Activated B cell treated with CpG ODN at 0.5 μM for 24 hours (primary cell): ENCODE data around the gene LRP5. TPM values are rescaled to one million over a fixed set of nuclear protein-coding genes. Genes with fewer than 3 reads are reported as not detected.

Experiments used
- ATAC-seq: fragments of 200-7000 bp; cut with Tn5 transposase; one replicate; pipeline ENCODE4 v1.10.0; 2021; ENCODE audit warnings: low read depth, mild to moderate bottlenecking, moderate library complexity
- CTCF ChIA-PET: fragments of 350-600 bp; sonication (Branson Sonifier 250); formaldehyde crosslinking; loops from one replicate; lab custom pipeline; 2021; ENCODE audit warnings: antibody characterized with exemption; lab: Charles Lee
- POLR2A ChIA-PET: fragments of 350-600 bp; sonication (Branson Sonifier 250); formaldehyde crosslinking; loops from one replicate; lab custom pipeline; 2021; ENCODE audit warnings: antibody characterized with exemption; lab: Charles Lee
- DNase-seq: peaks from one replicate; pipeline ENCODE4 v3.0.0; 2022
- H3K27ac Mint-ChIP-seq: one replicate; pipeline ENCODE4 v1.8.0; 2020; ENCODE audit warnings: mixed read lengths
- H3K27me3 Mint-ChIP-seq: one replicate; pipeline ENCODE4 v1.8.0; 2021; ENCODE audit warnings: mixed read lengths
- H3K36me3 Mint-ChIP-seq: one replicate; pipeline ENCODE4 v1.8.0; 2021; ENCODE audit warnings: low read depth, mixed read lengths
- H3K4me1 Mint-ChIP-seq: one replicate; pipeline ENCODE4 v1.8.0; 2021; ENCODE audit warnings: mixed read lengths
- H3K4me3 Mint-ChIP-seq: one replicate; pipeline ENCODE4 v1.8.0; 2020; ENCODE audit warnings: mild to moderate bottlenecking, mixed read lengths
- H3K9me3 Mint-ChIP-seq: one replicate; pipeline ENCODE4 v1.8.0; 2020; ENCODE audit warnings: mixed read lengths
- CTCF ChIP-seq: fragments of 200-600 bp; IDR thresholded peaks from one replicate; pipeline ENCODE4 v1.8.0; 2022; ENCODE audit warnings: antibody characterized with exemption, mild to moderate bottlenecking
- intact Hi-C: fragments of 100-400 bp; cut with micrococcal nuclease; formaldehyde crosslinking; loops from one replicate; pipeline ENCODE4 v1.15.1; 2024
- total RNA-seq: library from RNA; stranded (reverse); gene quantifications from 2 replicates; pipeline ENCODE4 v1.2.3, GENCODE V29; 2022

The LRP5 gene
- total RNA-seq, 1 donor from 2014 or later = 8.7 TPM

- POLR2A ChIA-PET = interaction anchor here (0.6 to 3.0 kb wide), 11 partner anchors 8 to 240 kb away, joined by 3 to 20 read pairs (median 4); no protein-coding TSS in a partner anchor
- H3K4me3 Mint-ChIP-seq = peak overlapping the region; percentile 67
Measured at GRCh38 chr11:68266121-68266891, 46.1 kb upstream of the LRP5 start.

GRCh38 chr11:68266936-68267880 lies 45.2 kb upstream of the LRP5 start:
- Mint-ChIP-seq H3K36me3 (peaks cover 80% of the 10 kb centered on the region), H3K4me3 (peak overlapping the region; percentile 67), H3K4me1 (peaks cover 75% of the 10 kb centered on the region), H3K9me3 (no peaks in the 10 kb centered on the region), H3K27me3 (no peaks in the 10 kb centered on the region), H3K27ac (peak overlapping the region; percentile 98)
- ATAC-seq (no peak), DNase-seq (no peak)
- CTCF ChIA-PET = interaction anchor here (1.1 to 3.7 kb wide), 3 partner anchors 10 to 30 kb away, joined by 3 to 53 read pairs (median 28); no protein-coding TSS in a partner anchor
- intact Hi-C loops = loop anchor here (1.0 kb wide), 1 partner anchor 7 kb away; no protein-coding TSS in a partner anchor
- POLR2A ChIA-PET = interaction anchor here (0.6 to 3.0 kb wide), 8 partner anchors 10 to 258 kb away, joined by 3 to 20 read pairs (median 4); no protein-coding TSS in a partner anchor
- no peak for TF ChIP-seq CTCF

More at GRCh38 chr11:68266121-68266891, 46.1 kb upstream of the LRP5 start:
- CTCF ChIA-PET = interaction anchor here (1.0 to 3.7 kb wide), 3 partner anchors 9 to 31 kb away, joined by 3 to 53 read pairs (median 28); no protein-coding TSS in a partner anchor
- intact Hi-C loops = loop anchor here (1.0 kb wide), 1 partner anchor 8 kb away; no protein-coding TSS in a partner anchor
- no peak for TF ChIP-seq CTCF
- Mint-ChIP-seq H3K27me3 (no peaks in the 10 kb centered on the region), H3K9me3 (no peaks in the 10 kb centered on the region), H3K36me3 (peaks cover 85% of the 10 kb centered on the region), H3K4me1 (peaks cover 74% of the 10 kb centered on the region), H3K27ac (peak overlapping the region; percentile 98)
- peak; percentile 75 for ATAC-seq
- DNase-seq = no peak

GRCh38 chr11:68267881-68268240 lies 44.5 kb upstream of the LRP5 start:
- Mint-ChIP-seq H3K27ac (peak overlapping the region; percentile 98), H3K27me3 (no peaks in the 10 kb centered on the region), H3K9me3 (no peaks in the 10 kb centered on the region), H3K36me3 (peaks cover 76% of the 10 kb centered on the region), H3K4me1 (peaks cover 81% of the 10 kb centered on the region), H3K4me3 (no peak overlapping the region)
- intact Hi-C loops = no loop called here
- ATAC-seq (no peak), DNase-seq (no peak)
- TF ChIP-seq CTCF = no peak
- ChIA-PET CTCF (interaction anchor here (1.1 to 3.7 kb wide), 3 partner anchors 10 to 29 kb away, joined by 3 to 53 read pairs (median 28); no protein-coding TSS in a partner anchor), POLR2A (interaction anchor here (0.8 to 3.0 kb wide), 3 partner anchors 10 to 259 kb away, joined by 3 to 20 read pairs (median 3); no protein-coding TSS in a partner anchor)

GRCh38 chr11:68269414-68270081 lies 42.8 kb upstream of the LRP5 start:
- H3K4me3 Mint-ChIP-seq = peak overlapping the region; percentile 95
- CTCF ChIA-PET = interaction anchor here (5.0 to 6.3 kb wide), 2 partner anchors 11 to 28 kb away, joined by 70 to 71 read pairs; no protein-coding TSS in a partner anchor
- POLR2A ChIA-PET = interaction anchor here (4.4 kb wide), 1 partner anchor 13 kb away, joined by 37 read pairs; no protein-coding TSS in a partner anchor
- peaks cover 59% of the 10 kb centered on the region for H3K36me3 Mint-ChIP-seq
- H3K4me1 Mint-ChIP-seq = peaks cover 91% of the 10 kb centered on the region
- no peak for ATAC-seq
- H3K9me3 Mint-ChIP-seq = no peaks in the 10 kb centered on the region
- no peak for DNase-seq
- intact Hi-C loops = loop anchor here (2.0 to 10.0 kb wide), 2 partner anchors 573 to 655 kb away; no protein-coding TSS in a partner anchor
- no peak for TF ChIP-seq CTCF
- peak overlapping the region; percentile 98 for H3K27ac Mint-ChIP-seq
- H3K27me3 Mint-ChIP-seq = no peaks in the 10 kb centered on the region
